GM12873 (cell line): ENCODE data around the gene LEPROT.

ENCODE experiments used
- CTCF ChIP-seq: IDR thresholded peaks from 2 replicates; pipeline ENCODE4 v1.5.1; 2012; ENCODE audit warnings: low read depth, mild to moderate bottlenecking, moderate library complexity, low read length, control low read depth; ENCODE audit not compliant: insufficient read depth; ENCODE audit errors: missing control alignments

Gene LEPROT

GRCh38 chr1:65480684-65481405, 60.4 kb downstream of the LEPROT start:
- TF ChIP-seq CTCF: no peak

DNA sequence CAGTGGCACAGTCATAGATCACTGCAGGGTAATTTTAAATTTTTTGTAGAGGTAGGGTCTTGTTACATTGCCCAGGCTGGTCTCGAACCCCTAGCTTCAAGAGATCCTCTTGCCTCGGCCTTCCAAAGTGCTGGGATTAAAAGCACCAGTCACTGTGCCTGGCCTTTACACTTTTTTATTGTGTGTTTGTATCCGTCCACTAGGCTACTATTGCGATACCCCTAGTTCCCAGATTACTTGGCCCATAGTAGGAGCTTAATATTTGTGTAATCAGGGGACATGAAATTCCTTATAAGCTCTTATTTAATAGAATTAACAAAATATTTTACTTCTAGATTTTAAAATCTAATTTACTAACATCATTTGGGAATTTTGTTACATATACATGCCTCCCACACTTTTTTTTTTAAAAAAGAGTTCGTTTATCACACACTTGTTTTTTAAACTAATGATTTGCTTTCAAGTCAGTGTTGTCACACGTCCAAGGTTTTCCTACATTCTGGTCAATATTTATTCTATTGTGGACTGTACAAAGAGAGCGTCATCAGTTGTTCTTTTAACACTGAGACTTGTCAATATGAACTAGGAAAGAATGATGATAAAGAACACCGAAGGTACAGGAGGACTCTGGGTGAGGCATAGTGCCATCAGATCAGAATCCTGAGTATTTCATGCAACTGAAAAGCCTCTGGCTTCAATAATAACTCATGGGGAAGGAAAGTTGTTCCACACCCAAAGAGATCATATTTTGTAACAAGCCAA, 63.7 kb downstream of the LEPROT start:
- no peak for TF ChIP-seq CTCF
